Measurements from ENCODE around the gene GDF10. TPM values are rescaled to one million over a fixed set of nuclear protein-coding genes. Genes with fewer than 3 reads are reported as not detected.

Gene GDF10
- total and polyA plus RNA-seq, 2 of the 13 experiments (the other 11 are each of a cell fraction or from before 2014, with no cell fraction given), result 0.03 TPM; not detected in 1

GRCh38 chr10:47330366-47330765 lies 30.4 kb downstream of the GDF10 start:
- peaks cover 8% of the 10 kb centered on the region; the same call in 1 of the 2 replicates for H3K4me1 ChIP-seq (ENCODE audit: insufficient read depth, low read length)
- H3K4me2 ChIP-seq (ENCODE audit: low read depth, low read length), result no peak overlapping the region
- ChIA-PET POLR2A (no interaction called here), CTCF (ENCODE audit: low intra/inter-chr PET ratio, low total read pairs) (no interaction called here)
- BruUV-seq (replicated peaks), result no TSS peak
- no peak overlapping the region for H3K4me3 ChIP-seq (replicated peaks in 1 of 3; ENCODE audit: insufficient read depth in 1 of 3, low read depth in 2 of 3, low read length in 3 of 3)
- DNase-seq (ENCODE audit: low spot score) (no peak), ATAC-seq (no peak; the same call in 2 of the 3 replicates), FAIRE-seq (no peak)
- intact Hi-C loops (cut with micrococcal nuclease; ENCODE audit: unreplicated experiment) (no loop called here), in situ Hi-C loops (cut with HindIII; ENCODE audit: extremely low pct_ligation_motif_present, low pct_unique_long_range_greater_than_20kb) (no loop called here)
- WGBS (ENCODE audit: low lambda C conversion rate), result 20% methylated on average over 3 of the region's 3 CpGs
- H4K20me1 ChIP-seq (ENCODE audit: insufficient read depth, low read length), result no peaks in the 10 kb centered on the region
- H2AFZ ChIP-seq (ENCODE audit: low read length), result no peak overlapping the region
- no peak overlapping the region for H3K27ac ChIP-seq (ENCODE audit: extremely low read length, insufficient read depth, low read length)
- no peaks in the 10 kb centered on the region for H3K36me3 ChIP-seq (replicated peaks in 1 of 2; ENCODE audit: control insufficient read depth in 1 of 2, insufficient read depth in 2 of 2, low read length in 2 of 2)
- TF ChIP-seq MAFF (IDR thresholded peaks at IDR 0.05; ENCODE audit: low read depth, low read length), result no peak
- TF ChIP-seq, protein P1, sequence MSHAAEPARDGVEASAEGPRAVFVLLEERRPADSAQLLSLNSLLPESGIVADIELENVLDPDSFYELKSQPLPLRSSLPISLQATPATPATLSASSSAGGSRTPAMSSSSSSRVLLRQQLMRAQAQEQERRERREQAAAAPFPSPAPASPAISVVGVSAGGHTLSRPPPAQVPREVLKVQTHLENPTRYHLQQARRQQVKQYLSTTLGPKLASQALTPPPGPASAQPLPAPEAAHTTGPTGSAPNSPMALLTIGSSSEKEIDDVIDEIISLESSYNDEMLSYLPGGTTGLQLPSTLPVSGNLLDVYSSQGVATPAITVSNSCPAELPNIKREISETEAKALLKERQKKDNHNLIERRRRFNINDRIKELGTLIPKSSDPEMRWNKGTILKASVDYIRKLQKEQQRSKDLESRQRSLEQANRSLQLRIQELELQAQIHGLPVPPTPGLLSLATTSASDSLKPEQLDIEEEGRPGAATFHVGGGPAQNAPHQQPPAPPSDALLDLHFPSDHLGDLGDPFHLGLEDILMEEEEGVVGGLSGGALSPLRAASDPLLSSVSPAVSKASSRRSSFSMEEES (CRISPR knock-in tag; IDR thresholded peaks at IDR 0.05), result no peak
- no peak for TF ChIP-seq NFAT5 (CRISPR knock-in tag; IDR thresholded peaks at IDR 0.05)
- TF ChIP-seq FOXC1 (CRISPR knock-in tag; IDR thresholded peaks at IDR 0.05; ENCODE audit: borderline replicate concordance), result no peak
- no peak for TF ChIP-seq ZNF713 (CRISPR knock-in tag; IDR thresholded peaks at IDR 0.05)
- TF ChIP-seq, protein P2, sequence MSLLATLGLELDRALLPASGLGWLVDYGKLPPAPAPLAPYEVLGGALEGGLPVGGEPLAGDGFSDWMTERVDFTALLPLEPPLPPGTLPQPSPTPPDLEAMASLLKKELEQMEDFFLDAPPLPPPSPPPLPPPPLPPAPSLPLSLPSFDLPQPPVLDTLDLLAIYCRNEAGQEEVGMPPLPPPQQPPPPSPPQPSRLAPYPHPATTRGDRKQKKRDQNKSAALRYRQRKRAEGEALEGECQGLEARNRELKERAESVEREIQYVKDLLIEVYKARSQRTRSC (CRISPR knock-in tag; IDR thresholded peaks at IDR 0.05; ENCODE audit: low read depth), result no peak
- TF ChIP-seq ZNF331 (CRISPR knock-in tag; IDR thresholded peaks at IDR 0.05), result no peak
- TF ChIP-seq, protein P3, sequence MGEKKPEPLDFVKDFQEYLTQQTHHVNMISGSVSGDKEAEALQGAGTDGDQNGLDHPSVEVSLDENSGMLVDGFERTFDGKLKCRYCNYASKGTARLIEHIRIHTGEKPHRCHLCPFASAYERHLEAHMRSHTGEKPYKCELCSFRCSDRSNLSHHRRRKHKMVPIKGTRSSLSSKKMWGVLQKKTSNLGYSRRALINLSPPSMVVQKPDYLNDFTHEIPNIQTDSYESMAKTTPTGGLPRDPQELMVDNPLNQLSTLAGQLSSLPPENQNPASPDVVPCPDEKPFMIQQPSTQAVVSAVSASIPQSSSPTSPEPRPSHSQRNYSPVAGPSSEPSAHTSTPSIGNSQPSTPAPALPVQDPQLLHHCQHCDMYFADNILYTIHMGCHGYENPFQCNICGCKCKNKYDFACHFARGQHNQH (CRISPR knock-in tag; IDR thresholded peaks at IDR 0.05), result no peak
- no peak for TF ChIP-seq HHEX (CRISPR knock-in tag; IDR thresholded peaks at IDR 0.05)
- no peak for TF ChIP-seq FOXK2 (IDR thresholded peaks at IDR 0.05)
- TF ChIP-seq JARID2 (CRISPR knock-in tag; IDR thresholded peaks at IDR 0.05; ENCODE audit: insufficient replicate concordance), result no peak
- TF ChIP-seq ZNF460 (CRISPR knock-in tag; IDR thresholded peaks at IDR 0.05; ENCODE audit: borderline replicate concordance), result no peak
- no peak for TF ChIP-seq ZNF773 (CRISPR knock-in tag; IDR thresholded peaks at IDR 0.05; ENCODE audit: borderline replicate concordance)
- TF ChIP-seq RORA (CRISPR knock-in tag; IDR thresholded peaks at IDR 0.05), result no peak
- TF ChIP-seq SCMH1 (CRISPR knock-in tag; IDR thresholded peaks at IDR 0.05; ENCODE audit: borderline replicate concordance), result no peak
- TF ChIP-seq SRSF4 (IDR thresholded peaks at IDR 0.05; ENCODE audit: low read depth, low read length, poor library complexity, severe bottlenecking), result no peak
- TF ChIP-seq GPN1 (CRISPR knock-in tag; IDR thresholded peaks at IDR 0.05; ENCODE audit: borderline replicate concordance), result no peak
- no peaks in the 10 kb centered on the region; a peak in 3 of 5 replicates for H3K27me3 ChIP-seq (ENCODE audit: control insufficient read depth in 1 of 2, insufficient read depth in 2 of 2, low read length in 2 of 2)
- no peaks in the 10 kb centered on the region for H3K9me3 ChIP-seq (ENCODE audit: low read length)
- H3K9ac ChIP-seq (ENCODE audit: insufficient read depth, low read depth, low read length), result no peak overlapping the region
- H3K79me2 ChIP-seq (ENCODE audit: insufficient read depth, low read length), result no peaks in the 10 kb centered on the region

Measured in HepG2 (cell line).